GM12874 (cell line): Measurements from ENCODE around the gene PVRIG.

ENCODE experiments used
- TF ChIP-seq, protein P1 (sequence below): IDR thresholded peaks from 2 replicates; pipeline ENCODE4 v1.5.1; 2011; ENCODE audit warnings: low read depth, mild to moderate bottlenecking, control low read depth, low read length, moderate library complexity; ENCODE audit not compliant: insufficient read depth

PVRIG gene

DNA sequence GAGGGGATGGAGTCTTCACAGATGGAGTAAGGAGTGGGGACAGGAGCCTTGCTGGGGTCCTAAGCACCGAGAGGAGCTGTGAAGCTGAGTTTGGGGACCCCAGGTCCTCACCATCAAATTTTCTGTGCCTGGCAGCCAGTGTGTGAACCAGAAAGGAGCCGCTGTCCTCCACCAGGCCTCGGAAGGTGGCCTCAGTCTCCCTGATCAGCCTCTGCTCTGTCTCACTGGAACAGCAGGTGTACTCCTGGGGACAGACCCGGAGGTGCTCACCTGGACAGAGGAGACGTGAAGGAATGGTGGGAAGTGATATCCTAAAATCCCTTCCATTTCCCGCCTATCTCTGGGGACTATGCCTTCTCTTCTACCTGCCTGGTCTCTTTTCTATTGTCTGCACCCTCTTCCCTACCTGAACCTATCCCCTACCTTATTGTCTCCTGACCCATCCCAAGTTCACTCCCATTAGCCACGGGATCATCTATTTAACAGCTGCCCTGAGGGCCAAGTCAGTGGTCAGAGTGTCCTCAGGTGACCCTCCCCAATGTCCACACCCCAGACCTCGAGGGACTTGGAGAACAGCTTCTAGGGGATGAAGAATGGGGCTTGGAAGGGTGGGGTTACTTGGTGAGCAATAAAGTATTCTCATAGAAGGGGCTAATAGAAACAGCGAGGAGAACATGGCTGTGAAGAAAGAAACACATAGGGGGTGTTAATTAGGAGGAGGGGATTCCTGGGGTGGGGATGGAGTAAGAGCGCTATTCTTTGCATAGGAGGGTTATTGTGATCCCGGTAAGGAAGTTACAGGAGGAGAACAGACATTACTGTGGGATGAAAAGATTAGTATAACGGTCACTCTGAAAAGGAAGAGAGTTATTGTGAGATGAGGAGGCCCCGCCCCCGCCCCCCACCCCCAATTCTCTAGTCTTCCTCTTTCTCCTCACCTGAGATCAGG lies 43.4 kb upstream of the PVRIG start:
- TF ChIP-seq, protein P1, sequence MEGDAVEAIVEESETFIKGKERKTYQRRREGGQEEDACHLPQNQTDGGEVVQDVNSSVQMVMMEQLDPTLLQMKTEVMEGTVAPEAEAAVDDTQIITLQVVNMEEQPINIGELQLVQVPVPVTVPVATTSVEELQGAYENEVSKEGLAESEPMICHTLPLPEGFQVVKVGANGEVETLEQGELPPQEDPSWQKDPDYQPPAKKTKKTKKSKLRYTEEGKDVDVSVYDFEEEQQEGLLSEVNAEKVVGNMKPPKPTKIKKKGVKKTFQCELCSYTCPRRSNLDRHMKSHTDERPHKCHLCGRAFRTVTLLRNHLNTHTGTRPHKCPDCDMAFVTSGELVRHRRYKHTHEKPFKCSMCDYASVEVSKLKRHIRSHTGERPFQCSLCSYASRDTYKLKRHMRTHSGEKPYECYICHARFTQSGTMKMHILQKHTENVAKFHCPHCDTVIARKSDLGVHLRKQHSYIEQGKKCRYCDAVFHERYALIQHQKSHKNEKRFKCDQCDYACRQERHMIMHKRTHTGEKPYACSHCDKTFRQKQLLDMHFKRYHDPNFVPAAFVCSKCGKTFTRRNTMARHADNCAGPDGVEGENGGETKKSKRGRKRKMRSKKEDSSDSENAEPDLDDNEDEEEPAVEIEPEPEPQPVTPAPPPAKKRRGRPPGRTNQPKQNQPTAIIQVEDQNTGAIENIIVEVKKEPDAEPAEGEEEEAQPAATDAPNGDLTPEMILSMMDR, result no peak

DNA sequence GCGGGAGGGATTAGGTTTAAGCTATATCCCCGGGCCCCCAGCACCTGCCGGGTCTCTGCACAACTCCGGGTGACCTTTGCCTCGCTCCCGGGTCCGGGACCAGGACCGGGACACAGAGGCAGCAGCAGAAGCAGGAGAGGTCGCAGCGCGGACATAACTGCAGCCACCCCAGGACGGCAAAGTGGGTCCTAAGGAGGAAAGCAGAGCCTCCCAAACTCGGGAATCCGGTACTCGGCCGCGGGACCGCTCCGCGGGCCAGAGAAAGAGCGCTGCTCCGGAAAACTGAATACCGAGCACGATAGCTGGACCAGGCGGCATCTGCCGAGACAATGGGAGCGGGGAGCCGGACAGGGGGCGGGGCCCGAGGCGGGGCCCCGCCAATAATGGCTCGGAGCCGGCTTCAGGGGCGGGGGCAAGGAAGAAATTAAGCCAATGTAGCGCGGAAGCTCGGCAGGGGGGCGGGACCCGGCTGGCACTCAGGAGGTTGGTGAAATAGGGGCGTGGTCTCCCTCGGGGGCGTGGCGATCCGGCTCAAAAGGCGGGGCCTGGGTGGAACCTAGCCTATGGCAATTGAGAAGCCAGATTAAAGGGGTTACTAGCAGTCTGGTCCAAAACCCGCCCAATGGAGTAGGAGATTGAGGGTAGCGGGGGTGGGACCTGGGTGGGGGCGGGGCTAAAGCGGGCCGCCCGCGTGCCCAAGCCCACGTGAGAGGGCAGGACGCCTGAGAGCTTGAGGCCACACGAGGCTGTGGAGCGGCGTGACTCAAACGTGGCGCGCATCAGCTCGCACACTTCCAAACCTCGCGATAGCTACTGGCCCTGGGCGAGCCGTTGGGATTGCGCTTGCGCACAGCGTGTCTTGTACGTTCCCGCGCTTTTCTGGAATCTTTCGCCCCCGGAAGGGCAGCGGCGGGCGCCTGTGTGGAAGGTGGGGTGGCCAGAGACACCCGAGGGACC lies 42.4 kb upstream of the PVRIG start, which contains the start of the genes GPC2 and STAG3:
GPC2 (minus strand) TSS at position 337 of the 957 bp plus-strand sequence; CDS start at position 155, 182 bp downstream.
STAG3 (plus strand) TSS at position 874 of the 957 bp plus-strand sequence. CDS start 2,639 bp downstream, outside the sequence.
- TF ChIP-seq, protein P1, result no peak

DNA sequence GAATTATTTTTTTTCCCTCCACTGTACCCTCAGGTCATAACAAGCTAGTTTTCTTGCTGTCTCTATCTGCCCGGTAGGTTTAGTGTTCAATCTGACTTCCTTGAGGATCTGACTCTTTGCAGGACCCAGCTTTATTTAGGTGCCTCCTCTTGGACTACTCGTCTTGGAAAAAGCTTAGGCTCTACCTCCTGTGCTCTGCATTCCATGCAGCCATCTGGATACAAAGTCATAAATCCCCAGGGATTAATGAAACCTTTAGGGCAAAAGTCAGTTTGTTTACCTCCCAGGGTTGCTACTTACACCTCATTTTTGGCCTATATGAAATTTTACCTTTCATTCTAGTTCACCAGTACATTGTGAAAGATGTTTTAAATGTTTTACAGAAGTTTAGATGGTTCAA lies 34.0 kb upstream of the PVRIG start:
- TF ChIP-seq, protein P1, result no peak

DNA sequence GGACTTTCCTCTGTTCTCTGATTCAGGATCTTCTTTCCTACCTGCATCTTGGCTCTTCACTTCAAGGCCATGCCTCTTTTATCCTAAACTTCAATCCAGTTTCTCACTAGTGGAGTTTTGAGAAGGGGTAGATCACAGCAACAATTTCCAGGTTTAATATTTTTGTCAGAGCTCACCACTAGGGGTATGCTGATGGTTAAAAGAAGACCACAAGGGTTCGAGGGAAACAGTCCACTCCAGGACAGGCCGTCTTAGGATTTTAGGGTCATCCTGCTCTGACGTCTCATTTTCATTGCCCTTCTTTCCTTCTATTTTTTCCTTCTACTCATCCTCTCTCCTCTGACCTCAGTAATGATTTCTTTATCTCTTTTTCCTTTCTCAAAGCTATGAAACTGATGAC lies 30.7 kb upstream of the PVRIG start:
- TF ChIP-seq, protein P1, result no peak

DNA sequence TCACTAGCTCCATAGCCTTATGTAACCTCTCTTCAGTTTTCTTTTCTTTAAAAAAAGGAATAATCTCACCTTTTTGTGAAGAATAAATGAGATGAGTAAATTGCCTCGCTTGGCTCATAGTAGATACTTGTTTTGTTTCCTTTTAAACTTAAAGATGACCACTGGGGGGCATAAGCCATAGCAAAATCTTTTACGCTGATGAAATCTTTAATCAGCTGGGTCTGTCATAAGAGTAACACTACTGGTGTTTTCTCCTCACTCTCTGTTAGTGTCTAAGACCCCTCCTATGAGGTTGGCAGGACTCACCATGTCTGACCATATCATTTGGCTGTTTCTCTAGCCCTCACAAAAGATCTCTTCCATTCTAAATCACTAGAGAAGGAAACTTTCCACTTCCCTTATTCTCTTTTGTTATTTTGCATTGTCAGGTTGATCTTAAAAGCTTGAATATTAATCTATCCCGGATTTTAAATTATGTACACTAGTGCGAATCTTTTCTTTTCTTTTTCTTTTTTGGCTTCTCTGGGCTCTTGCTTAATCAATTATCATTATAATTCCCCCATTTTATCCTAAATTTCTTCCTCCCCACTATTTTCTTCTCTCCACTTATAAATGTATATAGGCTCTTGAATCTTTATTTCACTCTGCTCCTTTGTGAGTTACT lies 29.6 kb upstream of the PVRIG start:
- TF ChIP-seq, protein P1, result peak; percentile 35; the same call in 1 of the 2 replicates

DNA sequence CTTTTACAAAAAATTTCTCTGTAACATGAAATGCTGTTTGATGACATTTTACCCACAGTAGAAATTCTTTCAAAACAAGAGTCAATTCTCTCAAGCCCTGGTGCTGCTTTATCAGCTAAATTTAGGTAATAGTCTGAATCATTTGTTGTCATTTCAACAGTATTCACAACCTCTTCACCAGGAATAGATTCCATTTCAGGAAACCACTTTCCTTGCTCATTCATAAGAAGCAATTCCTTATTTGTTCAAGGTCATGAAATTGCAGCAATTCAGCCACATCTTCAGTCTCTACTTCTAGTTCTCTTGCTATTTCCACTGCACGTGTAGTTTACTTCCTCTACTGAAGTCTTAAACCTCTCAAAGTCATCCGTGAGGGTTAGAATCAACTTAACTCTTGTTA lies 28.0 kb upstream of the PVRIG start:
- TF ChIP-seq, protein P1, result no peak
